Neural cell (in vitro differentiated cells): ENCODE results near the gene OGA. TPM values are rescaled to one million over a fixed set of nuclear protein-coding genes. Genes with fewer than 3 reads are reported as not detected.

ENCODE experiments used
- H2AFZ ChIP-seq: fragments of 200-600, 300-800 bp; sonication (generic), shearing (Covaris generic); 2 replicates; pipeline ENCODE4 v1.6.0; 2014; ENCODE audit warnings: low read depth, mild to moderate bottlenecking, antibody characterized with exemption, low read length, moderate library complexity
- H3F3A ChIP-seq: fragments of 200-600 bp; shearing (Covaris generic); 2 replicates; pipeline ENCODE4 v1.6.1; 2016; ENCODE audit warnings: mild to moderate bottlenecking, moderate library complexity, mixed read lengths, antibody characterized with exemption, low read length; ENCODE audit not compliant: insufficient read depth, poor library complexity, severe bottlenecking
- H3K27ac ChIP-seq: fragments of 200-600, 300-800 bp; sonication (generic), shearing (Covaris generic); 2 replicates; pipeline ENCODE4 v1.5.1; 2014; ENCODE audit warnings: mild to moderate bottlenecking, low read length, moderate library complexity
- H3K27me3 ChIP-seq: fragments of 300-800, 200-600 bp; sonication (generic), shearing (Covaris generic); 2 replicates; pipeline ENCODE4 v1.6.0; 2014; ENCODE audit warnings: mild to moderate bottlenecking, low read depth, low read length, moderate library complexity; ENCODE audit not compliant: insufficient read depth
- H3K36me3 ChIP-seq: fragments of 300-800, 200-600 bp; sonication (generic), shearing (Covaris generic); 2 replicates; pipeline ENCODE4 v1.5.1; 2014; ENCODE audit warnings: mild to moderate bottlenecking, antibody characterized with exemption, low read length, moderate library complexity; ENCODE audit not compliant: insufficient read depth
- H3K4me2 ChIP-seq: fragments of 300-800, 200-600 bp; sonication (generic), shearing (Covaris generic); 2 replicates; pipeline ENCODE4 v1.6.0; 2014; ENCODE audit warnings: mild to moderate bottlenecking, low read length
- H3K4me3 ChIP-seq: fragments of 300-800, 200-600 bp; sonication (generic), shearing (Covaris generic); 2 replicates; pipeline ENCODE4 v1.5.1; 2014; ENCODE audit warnings: mild to moderate bottlenecking, low read length, moderate library complexity
- H3K79me2 ChIP-seq: fragments of 200-600 bp; shearing (Covaris generic); replicated peaks from 2 replicates; pipeline ENCODE4 v1.6.0; 2014; ENCODE audit warnings: mild to moderate bottlenecking, low read length, moderate library complexity; ENCODE audit not compliant: insufficient read depth
- H3K9ac ChIP-seq: fragments of 300-800, 200-600 bp; sonication (generic), shearing (Covaris generic); 2 replicates; pipeline ENCODE4 v1.6.1; 2016; ENCODE audit warnings: mild to moderate bottlenecking, low read length, mixed read lengths
- H3K9me2 ChIP-seq: fragments of 200-600 bp; shearing (Covaris generic); 2 replicates; pipeline ENCODE4 v1.6.1; 2016; ENCODE audit warnings: mild to moderate bottlenecking, low read length, mixed read lengths; ENCODE audit not compliant: insufficient read depth
- H3K9me3 ChIP-seq: fragments of 200-600, 300-800 bp; sonication (generic), shearing (Covaris generic); 2 replicates; pipeline ENCODE4 v1.6.1; 2016; ENCODE audit warnings: mild to moderate bottlenecking, mixed run types, low read length, moderate library complexity, mixed read lengths
- H4K20me1 ChIP-seq: fragments of 200-600 bp; shearing (Covaris generic); 2 replicates; pipeline ENCODE4 v1.6.1; 2016; ENCODE audit warnings: mild to moderate bottlenecking, mixed run types; ENCODE audit not compliant: insufficient read depth
- CTCF ChIP-seq: fragments of 450-650 bp; IDR thresholded peaks from 2 replicates; pipeline ENCODE4 v1.5.1; 2014; ENCODE audit warnings: antibody characterized with exemption, mild to moderate bottlenecking, moderate library complexity; ENCODE audit not compliant: poor library complexity, severe bottlenecking
- EP300 ChIP-seq: fragments of 450-650 bp; conservative IDR thresholded peaks from 2 replicates; pipeline ENCODE4 v1.6.1; 2014; ENCODE audit warnings: antibody characterized with exemption, mild to moderate bottlenecking, moderate library complexity; ENCODE audit not compliant: poor library complexity, severe bottlenecking
- EZH2 ChIP-seq: fragments of 200-600, 300-800 bp; shearing (Covaris generic), sonication (generic); IDR thresholded peaks from 2 replicates; pipeline ENCODE4 v1.6.1; 2014; ENCODE audit warnings: antibody characterized with exemption, low read length, borderline replicate concordance, mild to moderate bottlenecking; ENCODE audit not compliant: insufficient read depth, poor library complexity, severe bottlenecking
- MXI1 ChIP-seq: fragments of 450-650 bp; conservative IDR thresholded peaks from 2 replicates; pipeline ENCODE4 v1.6.1; 2014; ENCODE audit warnings: antibody characterized with exemption, mild to moderate bottlenecking; ENCODE audit not compliant: poor library complexity, severe bottlenecking
- POLR2AphosphoS5 ChIP-seq: IDR thresholded peaks from 2 replicates; pipeline ENCODE4 v1.6.1; 2012
- RAD21 ChIP-seq: fragments of 450-650 bp; conservative IDR thresholded peaks from 2 replicates; pipeline ENCODE4 v1.6.1; 2014; ENCODE audit warnings: antibody characterized with exemption, mild to moderate bottlenecking, moderate library complexity
- REST ChIP-seq: IDR thresholded peaks from 2 replicates; pipeline ENCODE4 v1.6.1; 2012; ENCODE audit warnings: borderline replicate concordance
- SMC3 ChIP-seq: fragments of 450-650 bp; conservative IDR thresholded peaks from 2 replicates; pipeline ENCODE4 v1.6.1; 2014; ENCODE audit warnings: antibody characterized with exemption, mild to moderate bottlenecking, moderate library complexity; ENCODE audit not compliant: poor library complexity
- TAF1 ChIP-seq: IDR thresholded peaks from 2 replicates; pipeline ENCODE4 v1.6.1; 2012; ENCODE audit warnings: low read depth
- polyA plus RNA-seq: library from polyadenylated mRNA; depleted of rRNA; stranded (reverse); fragments of >200 nt; gene quantifications from 2 replicates; pipeline ENCODE4 v1.2.3, GENCODE V29; 2014

Gene OGA
- polyA plus RNA-seq, 1 donor from 2014 or later, result 357 TPM

GRCh38 chr10:101759309-101760247, 58.7 kb downstream of the OGA start:
- Histone ChIP-seq H3K9me3 (no peaks in the 10 kb centered on the region), H3K4me2 (no peak overlapping the region), H3K27me3 (no peaks in the 10 kb centered on the region), H4K20me1 (no peaks in the 10 kb centered on the region), H2AFZ (no peak overlapping the region), H3F3A (no peaks in the 10 kb centered on the region), H3K9me2 (no peaks in the 10 kb centered on the region), H3K27ac (no peak overlapping the region), H3K4me3 (no peak overlapping the region), H3K36me3 (no peaks in the 10 kb centered on the region), H3K79me2 (no peaks in the 10 kb centered on the region), H3K9ac (no peak overlapping the region)
- TF ChIP-seq EZH2, result no peak
- no peak for TF ChIP-seq TAF1
- TF ChIP-seq POLR2AphosphoS5, result no peak
- TF ChIP-seq SMC3, result no peak
- no peak for TF ChIP-seq CTCF
- TF ChIP-seq RAD21, result no peak
- no peak for TF ChIP-seq EP300
- no peak for TF ChIP-seq MXI1
- TF ChIP-seq REST, result no peak

- Histone ChIP-seq H3K27ac (no peak overlapping the region), H3K9ac (no peak overlapping the region), H3K9me3 (no peaks in the 10 kb centered on the region), H3K9me2 (no peaks in the 10 kb centered on the region), H3K79me2 (no peaks in the 10 kb centered on the region), H4K20me1 (no peaks in the 10 kb centered on the region), H3K27me3 (no peaks in the 10 kb centered on the region), H3K4me2 (no peak overlapping the region), H3F3A (no peaks in the 10 kb centered on the region), H2AFZ (no peak overlapping the region), H3K4me3 (no peak overlapping the region), H3K36me3 (no peaks in the 10 kb centered on the region)
- TF ChIP-seq CTCF, result no peak
- TF ChIP-seq TAF1, result no peak
- TF ChIP-seq RAD21, result no peak
- TF ChIP-seq POLR2AphosphoS5, result no peak
- no peak for TF ChIP-seq REST
- no peak for TF ChIP-seq EZH2
- no peak for TF ChIP-seq MXI1
- no peak for TF ChIP-seq EP300
- no peak for TF ChIP-seq SMC3
Measured at GRCh38 chr10:101758858-101759257, 59.4 kb downstream of the OGA start.
